Activated CD8-positive, alpha-beta memory T cell treated with anti-CD3 and anti-CD28 coated beads, Interleukin-2, amount 50 U/mL, for 1 hour (primary cell): Measurements from ENCODE around the gene STXBP4.
"Not testable (repeated sequence)": the region's sequence is repeated elsewhere in the genome, so short reads cannot be mapped to it uniquely, and the experiment has no call there.

Experiments used
- DNase-seq: peaks from one replicate; pipeline ENCODE4 v3.0.0-alpha.2; 2020; ENCODE audit errors: extremely low read depth

Gene STXBP4

DNA sequence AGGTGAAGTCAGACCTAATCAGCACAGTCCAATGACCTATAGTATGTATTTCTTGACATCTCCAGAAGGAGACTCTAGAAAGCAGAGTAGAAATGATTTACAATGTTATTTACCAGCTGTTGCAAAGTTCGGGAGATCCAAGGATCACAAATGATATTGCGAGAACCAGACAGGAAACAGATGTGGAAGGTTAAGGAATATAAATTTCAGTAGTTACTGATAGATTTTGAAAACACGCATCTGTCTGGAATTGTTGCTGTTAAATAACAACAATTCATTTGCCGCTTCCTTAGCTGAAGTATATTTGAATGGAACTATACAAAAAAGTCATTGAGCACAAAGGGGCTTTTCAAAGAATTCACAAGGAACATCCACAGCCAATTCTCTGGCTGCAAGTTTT, 72.0 kb downstream of the STXBP4 start:
- DNase-seq: no peak

DNA sequence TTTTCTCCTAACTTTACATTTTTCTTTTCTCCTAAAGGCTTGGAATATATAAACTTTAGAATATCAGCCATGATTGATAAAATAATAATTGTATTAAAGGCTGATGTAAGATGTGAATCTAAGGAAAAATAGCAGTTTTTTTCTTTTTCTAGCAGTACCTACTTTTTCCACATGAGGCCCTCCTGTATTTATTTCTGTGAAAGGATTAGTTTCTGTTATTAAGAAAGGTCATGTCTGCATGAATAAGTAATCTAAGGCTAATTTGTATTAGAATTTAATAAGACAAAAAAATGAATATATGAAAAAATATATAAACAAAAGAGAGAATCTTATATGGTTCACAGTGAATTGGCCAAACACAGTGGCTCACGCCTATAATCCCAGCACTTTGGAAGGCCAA, 85.3 kb downstream of the STXBP4 start:
- no peak for DNase-seq

DNA sequence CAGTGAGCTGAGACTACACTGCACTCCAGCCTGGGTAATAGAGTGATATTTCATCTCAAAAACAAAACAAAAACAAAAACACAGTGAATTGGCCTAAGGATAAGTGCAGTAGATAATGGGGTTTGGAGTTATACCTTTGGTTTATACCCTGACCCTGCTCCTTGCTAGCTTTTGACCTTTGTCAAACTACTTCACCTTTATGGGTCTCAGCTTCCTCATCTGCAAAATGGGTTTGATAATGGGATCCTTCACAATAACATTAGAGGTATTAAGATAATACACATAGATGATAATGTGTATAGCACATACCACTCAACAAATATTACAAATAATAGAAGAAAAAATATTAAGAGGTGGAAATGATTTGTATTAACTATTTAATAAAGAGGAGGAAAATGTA, 85.9 kb downstream of the STXBP4 start:
- no peak for DNase-seq

DNA sequence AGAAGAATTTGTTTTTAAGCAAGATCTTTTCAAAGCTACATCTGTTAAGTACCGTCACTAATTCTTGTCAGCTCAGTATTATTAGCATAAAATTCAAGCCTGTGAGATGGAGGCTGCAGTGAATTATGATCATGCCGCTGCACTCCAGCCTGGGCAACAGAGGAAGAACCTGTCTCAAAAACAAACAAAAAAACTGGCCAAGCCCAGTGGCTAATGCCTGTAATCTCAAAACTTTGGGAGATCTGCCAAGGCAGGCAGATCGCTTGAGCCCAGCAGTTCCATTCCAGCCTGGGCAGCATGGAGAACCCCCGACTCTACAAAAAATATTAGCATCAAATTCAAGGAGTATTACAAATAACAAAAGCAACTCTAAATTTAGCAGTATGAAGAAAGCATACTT, 88.0 kb downstream of the STXBP4 start:
- DNase-seq: no peak

DNA sequence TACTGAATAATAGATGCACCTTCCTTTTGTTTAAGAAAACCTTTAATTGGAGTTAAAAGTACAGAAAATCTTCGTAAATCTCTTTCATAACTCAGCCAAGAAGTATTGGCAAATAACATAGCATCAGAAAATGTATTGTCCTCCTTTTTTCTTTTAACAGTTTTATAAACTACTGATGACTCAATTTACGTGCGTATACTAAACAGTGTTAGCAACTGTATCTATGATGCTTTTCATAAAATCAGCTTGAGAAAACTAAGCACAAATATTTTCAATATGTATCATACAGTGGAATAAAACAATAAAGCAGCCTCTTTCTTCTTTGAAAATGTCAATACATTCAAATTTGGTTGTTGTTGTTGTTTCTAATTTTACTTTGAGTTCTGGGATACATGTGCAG, 88.6 kb downstream of the STXBP4 start:
- DNase-seq: no peak

DNA sequence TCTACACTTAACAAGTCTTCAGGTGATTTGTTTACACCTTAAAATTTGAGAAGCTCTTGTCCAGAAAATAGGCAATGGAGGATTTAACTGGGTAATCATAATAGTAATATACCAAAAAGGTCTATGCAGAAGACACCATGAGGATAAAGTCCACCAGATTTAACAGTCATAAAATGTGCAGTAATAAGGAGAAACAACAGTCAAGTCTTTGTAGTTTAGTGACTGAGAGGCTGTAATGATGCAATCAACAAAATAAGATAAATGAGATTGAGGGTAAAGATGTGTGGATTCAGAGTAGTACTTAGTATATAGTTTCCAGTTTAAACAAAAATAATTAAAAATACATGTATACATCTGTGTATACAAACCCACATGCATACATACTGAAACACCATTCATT, 91.2 kb downstream of the STXBP4 start:
- DNase-seq: no peak

DNA sequence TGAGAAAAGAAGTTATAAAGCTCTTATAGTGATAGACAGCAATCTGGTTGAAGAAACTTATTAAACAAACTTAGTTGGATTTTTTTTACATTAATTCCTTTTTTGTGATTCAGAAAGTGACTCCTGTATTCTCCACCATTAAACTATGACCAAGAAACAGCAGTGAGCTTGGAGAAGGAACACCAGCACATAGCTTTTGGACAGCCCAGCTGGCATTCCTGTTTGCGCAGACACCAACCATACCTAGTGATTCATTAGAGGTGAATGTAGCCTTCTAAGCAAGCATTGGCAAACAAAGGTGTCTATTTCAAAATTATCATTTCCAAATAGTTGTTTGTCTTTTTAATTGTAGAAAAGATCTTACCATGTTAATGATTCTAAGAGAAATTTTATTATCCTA, 94.4 kb downstream of the STXBP4 start:
- DNase-seq: no peak

DNA sequence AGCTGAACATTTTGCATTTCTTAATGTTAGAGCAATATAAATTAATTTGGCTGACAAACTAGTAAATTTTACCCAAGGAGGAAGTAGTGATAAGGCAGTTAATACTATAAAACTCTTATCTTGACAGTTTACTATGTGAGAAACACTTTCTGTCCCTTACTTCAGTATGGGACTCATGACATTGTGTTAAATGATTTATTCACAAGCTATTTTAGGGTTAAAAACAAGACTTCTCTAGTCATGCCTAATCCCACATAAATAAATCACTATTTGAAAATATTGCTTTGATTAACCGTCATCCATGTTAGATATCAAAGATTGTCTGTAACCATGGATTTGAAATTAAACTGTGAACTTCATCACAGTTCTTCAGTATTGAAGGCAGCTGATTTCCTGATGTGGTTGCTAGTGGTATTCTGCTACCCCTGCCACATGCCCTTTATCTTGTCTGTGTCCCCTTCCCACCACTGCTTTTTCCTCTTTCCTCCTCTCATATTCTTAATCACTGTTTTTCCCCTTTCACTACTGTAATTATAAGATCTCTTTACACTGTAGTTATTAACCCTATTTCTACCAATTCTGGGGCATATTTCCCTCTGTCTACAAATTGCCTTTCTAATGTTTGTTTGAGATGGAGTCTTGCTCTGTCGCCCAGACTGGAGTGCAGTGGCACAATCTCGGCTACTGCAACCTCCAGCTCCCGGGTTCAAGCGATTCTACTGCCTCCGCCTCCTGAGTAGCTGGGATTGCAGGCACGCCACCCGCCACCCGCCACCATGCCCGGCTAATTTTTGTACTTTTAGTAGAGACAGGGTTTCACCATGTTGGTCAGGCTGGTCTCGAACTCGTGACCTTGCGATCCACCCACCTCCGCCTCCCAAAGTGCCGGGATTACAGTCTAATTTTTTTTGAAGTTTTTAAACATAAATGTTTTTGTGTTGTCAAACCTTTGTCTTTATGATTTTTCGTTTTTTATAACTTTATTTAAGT, 95.6 kb downstream of the STXBP4 start:
- DNase-seq: no peak

DNA sequence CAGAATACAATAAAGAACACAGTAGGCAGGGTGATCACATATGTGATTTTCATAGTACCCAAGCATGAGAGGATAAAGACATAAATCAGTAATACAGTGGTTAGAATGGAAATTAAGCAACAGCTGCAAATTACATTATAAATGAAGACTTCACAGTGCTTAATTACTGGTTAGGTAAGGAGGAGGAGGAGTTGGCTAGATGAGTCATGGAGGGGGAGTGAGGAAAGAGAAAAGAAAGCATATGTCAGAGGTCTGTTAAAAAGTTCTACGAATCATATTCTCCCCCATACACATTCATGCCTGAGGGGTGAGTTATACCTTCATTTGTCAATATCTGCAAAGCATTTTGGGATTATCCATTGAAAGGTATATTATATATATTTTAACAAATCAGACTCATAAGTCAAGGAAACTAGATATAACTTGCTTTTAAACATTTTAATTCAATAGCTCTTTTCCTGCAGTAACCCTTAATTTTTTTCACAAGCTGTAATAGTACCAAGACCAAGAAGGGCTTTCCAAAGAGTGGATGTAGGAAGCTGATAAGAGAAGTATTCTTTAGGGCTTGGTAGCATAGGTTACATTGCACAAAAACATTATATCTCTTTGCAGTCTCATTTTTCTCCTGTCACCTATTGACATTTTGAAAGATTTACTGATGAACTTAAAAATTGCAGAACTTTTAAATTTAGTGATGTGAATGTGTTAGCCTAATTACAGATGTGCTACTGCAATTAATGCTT, 99.3 kb downstream of the STXBP4 start:
- no peak for DNase-seq

DNA sequence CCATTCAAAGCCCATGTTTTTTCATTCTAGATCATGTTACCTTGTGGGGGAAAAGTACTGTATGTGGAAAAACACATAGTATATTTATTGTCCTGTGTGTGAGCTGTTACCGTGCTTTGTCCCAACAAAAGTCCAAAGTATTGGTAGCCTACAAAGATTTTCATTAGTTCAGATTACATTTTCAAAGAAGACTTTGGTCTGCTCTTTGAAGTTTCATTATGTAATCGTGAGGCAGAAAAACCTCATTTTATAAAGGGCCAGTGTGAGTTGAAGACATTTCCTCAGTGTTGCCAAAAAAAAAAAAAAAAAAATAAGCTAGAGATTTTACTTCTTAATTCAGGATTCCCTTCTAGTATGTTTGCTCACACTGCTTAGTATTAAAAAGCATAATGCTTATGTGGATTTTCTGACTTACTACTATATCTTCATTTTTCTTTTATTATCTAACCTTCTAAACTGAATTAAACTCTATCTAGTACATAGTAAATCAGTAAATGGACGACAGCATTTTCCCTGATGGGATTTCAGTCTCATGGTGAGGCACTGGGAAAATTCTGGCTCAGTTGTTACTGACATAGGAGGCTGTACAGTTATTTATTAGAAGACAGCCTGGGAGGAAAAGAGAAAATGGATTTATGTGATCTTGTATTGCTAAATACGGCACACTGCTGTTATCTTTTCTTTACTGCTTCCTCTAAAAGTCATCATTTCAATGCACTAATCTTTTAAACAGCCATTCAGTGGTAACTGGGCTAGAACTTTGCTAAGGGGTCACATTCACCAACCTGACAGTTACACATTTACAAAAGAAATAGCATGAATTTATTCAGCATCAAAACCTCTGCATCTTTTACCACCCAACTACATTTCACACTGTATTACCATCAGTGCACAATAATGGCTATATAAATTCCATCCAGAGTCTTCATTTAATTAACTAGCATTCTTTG, 100.6 kb downstream of the STXBP4 start:
- DNase-seq: no peak

DNA sequence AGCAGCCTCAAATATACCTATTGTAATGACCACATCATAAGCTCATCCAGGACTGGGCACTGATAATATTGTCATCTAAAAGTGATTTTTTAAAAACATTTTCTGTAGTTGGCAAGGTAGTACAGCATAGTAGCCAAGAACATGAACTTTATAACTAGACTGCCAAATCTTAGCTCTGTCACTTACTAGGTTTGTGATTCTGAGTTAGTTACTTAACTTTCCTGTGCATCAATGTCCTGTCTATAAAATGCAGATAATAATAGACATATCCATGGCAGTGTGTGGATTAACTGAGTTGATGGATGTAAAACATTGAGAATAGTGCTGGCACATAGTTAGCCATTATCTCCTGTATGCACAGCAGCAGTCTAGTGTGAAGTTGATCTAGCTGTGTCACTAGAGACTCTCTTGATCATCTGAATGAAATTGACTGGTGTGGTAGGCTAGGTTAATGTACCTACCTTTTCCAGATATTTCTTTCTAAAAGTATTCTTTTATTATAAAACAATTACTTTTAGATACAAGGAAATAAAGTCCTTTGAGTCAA, 101.5 kb downstream of the STXBP4 start:
- DNase-seq: no peak

DNA sequence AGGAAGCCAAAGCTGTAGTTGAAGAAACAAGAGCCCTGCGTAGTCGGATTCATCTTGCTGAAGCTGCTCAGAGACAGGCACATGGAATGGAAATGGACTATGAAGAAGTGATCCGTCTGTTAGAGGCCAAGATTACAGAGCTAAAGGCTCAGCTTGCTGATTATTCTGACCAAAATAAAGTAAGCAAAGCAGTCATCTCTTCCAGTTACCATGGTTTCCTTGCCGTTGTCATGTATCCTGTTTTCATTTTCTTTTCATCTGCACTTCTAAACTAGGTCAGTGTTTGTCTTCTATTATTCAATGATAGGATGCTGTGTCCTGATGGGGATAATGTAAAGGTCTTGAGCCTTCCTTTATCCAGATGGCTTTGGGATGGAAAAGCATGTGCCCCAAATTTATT, 104.3 kb downstream of the STXBP4 start:
- DNase-seq: no peak

DNA sequence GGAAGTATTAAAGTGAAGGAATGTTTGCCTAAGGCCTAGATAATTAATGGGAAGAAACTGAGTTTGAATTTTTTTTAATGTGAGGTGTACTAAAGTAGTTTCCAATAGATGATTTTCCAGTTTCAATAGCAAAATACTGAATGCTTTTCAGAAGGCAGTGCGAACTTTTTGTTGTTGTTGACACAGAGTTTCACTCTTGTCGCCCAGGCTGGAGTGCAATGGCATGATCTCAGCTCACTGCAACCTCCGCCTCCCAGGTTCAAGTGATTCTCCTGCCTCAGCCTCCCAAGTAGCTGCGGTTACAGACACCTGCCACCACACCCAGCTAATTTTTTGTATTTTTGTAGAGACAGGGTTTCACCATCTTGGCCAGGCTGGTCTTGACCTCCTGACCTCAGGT, 104.9 kb downstream of the STXBP4 start:
- not testable (repeated sequence) for DNase-seq

DNA sequence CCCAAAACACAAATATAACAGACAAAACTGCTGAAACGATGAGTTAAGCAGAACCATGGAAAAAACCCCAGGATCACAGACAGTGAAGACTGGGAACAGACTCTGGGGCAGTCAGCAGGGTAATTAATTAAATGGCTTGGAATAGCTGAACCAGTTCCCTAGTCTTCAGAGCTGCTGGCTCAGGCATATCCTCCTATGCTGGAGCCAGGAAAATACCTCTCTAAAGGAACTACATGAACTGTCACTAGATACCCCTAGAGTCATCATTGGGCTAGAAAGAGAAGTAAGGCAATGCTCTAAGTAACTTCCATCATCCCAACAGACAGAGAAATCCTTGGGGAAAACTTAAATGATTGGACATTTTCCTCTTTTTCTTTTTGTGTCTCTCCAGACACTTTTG, 113.0 kb downstream of the STXBP4 start:
- DNase-seq: no peak

DNA sequence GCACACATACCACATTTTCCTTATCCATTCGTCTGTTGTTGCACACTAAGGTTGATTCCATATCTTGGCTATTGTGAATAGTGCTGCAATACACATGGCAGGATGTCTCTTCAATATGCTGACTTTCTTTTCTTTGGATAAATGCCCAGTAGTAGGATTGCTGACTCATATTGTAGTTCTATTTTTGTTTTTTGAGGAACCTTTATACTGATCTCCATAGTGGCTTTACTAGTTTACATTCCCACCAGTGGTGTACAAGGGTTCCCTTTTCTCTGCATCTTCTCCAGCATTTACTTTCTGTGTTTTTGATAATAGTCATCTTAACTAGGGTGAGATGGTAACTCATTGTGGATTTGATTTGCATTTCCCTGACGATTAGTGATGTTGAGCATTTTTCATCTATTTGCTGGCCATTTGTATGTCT, 118.1 kb downstream of the STXBP4 start:
- DNase-seq: no peak

DNA sequence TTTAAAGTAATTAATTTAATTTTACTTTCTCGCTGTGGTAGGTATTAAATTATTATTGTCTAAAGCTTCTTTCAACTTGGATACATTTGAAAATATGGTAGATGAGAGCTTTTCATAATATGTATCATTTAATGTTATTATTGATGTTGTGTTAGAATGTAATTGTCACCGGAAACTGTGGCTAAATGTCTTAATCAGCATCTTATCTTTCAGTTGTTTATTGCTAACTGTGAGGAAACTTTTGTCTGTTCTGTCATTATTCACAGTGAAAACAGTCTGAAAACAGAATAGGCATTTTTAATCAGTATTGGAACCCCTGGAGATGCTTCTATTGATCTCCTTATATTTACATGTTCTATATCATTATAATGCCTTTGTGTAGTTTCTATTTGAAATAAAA, 120.7 kb downstream of the STXBP4 start:
- no peak for DNase-seq

DNA sequence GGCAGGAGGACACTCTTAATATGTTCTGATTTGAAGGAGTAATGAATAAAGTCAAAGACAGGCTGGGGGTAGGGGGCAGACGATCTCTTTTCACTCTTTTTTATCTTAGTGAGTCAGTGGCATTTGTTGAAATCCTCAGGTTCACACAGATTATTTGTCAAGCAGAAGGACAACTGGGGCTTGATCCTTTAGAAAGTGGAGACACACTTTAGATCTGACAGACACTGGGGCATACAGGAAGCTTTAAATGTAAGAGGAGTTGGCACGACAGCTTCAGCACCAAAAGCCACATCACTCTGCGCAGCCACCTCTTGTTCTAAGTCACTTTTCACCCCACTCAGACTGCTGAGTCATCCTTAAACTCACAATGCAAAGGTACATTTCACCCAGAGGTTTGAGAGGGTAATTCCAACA, 121.5 kb downstream of the STXBP4 start:
- DNase-seq: no peak

DNA sequence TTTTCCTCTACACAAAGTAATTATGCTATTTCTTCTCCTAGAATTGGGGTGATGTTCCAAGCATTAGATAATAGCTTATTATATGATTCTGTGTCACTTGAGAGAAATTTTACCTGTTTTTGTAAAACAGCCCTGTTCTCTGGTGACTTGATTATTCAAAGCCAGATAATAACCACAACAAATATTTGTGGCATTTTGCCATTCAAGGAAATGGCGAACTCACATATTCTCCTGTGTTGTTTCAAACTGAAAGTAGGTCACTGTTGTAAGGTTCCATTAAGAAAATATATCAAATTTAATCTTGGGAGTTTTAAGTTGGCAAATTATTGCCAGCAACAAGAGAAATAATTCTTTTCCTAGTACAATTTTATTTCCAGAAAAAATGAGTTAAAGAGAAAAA, 124.8 kb downstream of the STXBP4 start:
- DNase-seq: no peak

DNA sequence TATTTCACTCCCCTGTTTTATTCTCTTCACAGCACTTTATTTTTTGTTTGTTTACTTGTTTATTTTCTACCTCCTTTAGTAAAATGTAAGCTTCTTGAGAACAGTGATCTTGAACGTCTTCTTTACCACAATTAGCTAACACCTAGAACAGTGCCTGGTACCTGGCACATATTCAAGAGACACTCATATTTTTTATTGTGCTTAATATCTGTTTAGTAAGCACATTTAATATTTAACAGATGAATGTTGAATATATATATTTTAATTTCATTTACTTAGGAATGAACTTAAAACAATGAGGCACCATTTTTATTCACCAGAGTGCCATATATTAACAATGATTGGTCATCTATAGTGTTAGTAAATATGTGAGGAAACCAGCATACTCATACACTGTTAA, 130.2 kb downstream of the STXBP4 start:
- no peak for DNase-seq

DNA sequence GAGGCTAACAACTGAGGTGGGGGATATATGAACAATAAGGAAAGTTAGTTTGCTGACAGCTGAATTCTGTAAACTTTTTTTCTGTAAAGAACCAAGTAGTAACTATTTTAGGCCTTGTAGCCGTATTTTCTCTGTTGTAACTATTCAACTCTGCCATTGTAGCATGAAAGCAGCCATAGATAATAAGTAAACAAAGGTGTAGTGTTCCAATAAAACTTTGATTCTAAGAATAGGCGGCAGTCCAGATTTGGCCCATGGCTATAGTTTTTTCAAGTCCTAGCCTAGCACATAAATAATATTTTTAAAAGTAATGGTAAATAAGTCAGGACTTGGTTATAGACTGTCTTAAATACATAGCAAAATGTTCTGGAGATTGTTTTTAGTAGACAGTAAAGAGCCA, 142.0 kb downstream of the STXBP4 start:
- no peak for DNase-seq

DNA sequence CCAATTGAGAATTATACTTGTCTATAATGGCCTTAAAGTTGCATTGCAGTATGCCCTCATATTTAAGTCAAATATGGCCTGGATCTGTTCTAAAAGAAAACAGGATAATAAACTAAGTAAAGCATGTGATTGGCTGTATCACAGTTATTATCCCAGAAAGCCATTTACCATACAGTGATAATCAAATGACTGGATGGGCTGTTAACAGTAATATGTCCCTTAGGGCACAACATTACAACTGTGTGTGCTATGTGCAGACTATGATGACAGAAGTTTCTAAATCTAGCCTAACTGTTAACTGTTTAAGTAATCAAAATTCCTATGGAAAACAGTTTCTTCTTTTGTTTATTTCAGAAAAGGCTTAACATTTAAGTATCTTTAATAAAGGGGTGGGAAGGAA, 145.7 kb downstream of the STXBP4 start:
- DNase-seq: no peak
